CD4-positive, alpha-beta T cell (primary cell): ENCODE measurements around the gene PRRX2. TPM values are rescaled to one million over a fixed set of nuclear protein-coding genes. Genes with fewer than 3 reads are reported as not detected.

Experiments
- ATAC-seq: fragments of 200-7000 bp; cut with Tn5 transposase; one replicate; pipeline ENCODE4 v1.10.0; 2022; ENCODE audit warnings: mild to moderate bottlenecking; ENCODE audit not compliant: poor library complexity
- CTCF ChIA-PET: fragments of 350-600 bp; sonication (Branson Sonifier 250); formaldehyde crosslinking; loops from one replicate; lab custom pipeline; 2021; ENCODE audit warnings: antibody characterized with exemption, inconsistent platforms; lab: Charles Lee
- POLR2A ChIA-PET: fragments of 350-600 bp; sonication (Branson Sonifier 250); formaldehyde crosslinking; loops from one replicate; lab custom pipeline; 2021; ENCODE audit warnings: antibody characterized with exemption, inconsistent platforms; lab: Charles Lee
- DNase-seq, 14 experiments: peaks; one replicate each; pipeline ENCODE4 v3.0.0-alpha.2; 2013 to 2020; ENCODE audit warnings: mixed read lengths in 2 of 14
- H3K27ac ChIP-seq, 2 donors: one replicate each; pipeline versions ENCODE4 v1.5.1 to v1.7.0; 2013; ENCODE audit warnings: low read length in 2 of 2, low read depth in 1 of 2, mild to moderate bottlenecking in 1 of 2
- H3K27me3 ChIP-seq, 2 experiments: 1 replicate in 1 of 2; 2 replicates in 1 of 2; pipeline versions ENCODE4 v1.6.1 to v1.7.0; 2013; ENCODE audit warnings: low read length in 2 of 2, control low read depth in 1 of 2, mild to moderate bottlenecking in 1 of 2, moderate library complexity in 1 of 2; ENCODE audit not compliant: insufficient read depth in 2 of 2, control insufficient read depth in 1 of 2
- H3K36me3 ChIP-seq: one replicate; pipeline ENCODE4 v1.6.1; 2013; ENCODE audit warnings: low read length, control low read depth; ENCODE audit not compliant: insufficient read depth
- H3K4me1 ChIP-seq: one replicate; pipeline ENCODE4 v1.6.1; 2013; ENCODE audit warnings: low read length, control low read depth; ENCODE audit not compliant: insufficient read depth
- H3K4me3 ChIP-seq: one replicate; pipeline ENCODE4 v1.5.1; 2013; ENCODE audit warnings: mild to moderate bottlenecking, low read length, moderate library complexity
- H3K9me3 ChIP-seq, 2 experiments: 1 replicate in 1 of 2; 2 replicates in 1 of 2; pipeline versions ENCODE4 v1.6.1 to v1.7.0; 2013; ENCODE audit warnings: low read length in 2 of 2, mild to moderate bottlenecking in 2 of 2, control low read depth in 1 of 2, moderate library complexity in 1 of 2; ENCODE audit not compliant: control insufficient read depth in 1 of 2, insufficient read depth in 1 of 2
- H3K27ac Mint-ChIP-seq: one replicate; pipeline ENCODE4 v1.8.0; 2020; ENCODE audit warnings: mixed read lengths
- H3K27me3 Mint-ChIP-seq: one replicate; pipeline ENCODE4 v1.8.0; 2021; ENCODE audit warnings: mixed read lengths
- H3K36me3 Mint-ChIP-seq: one replicate; pipeline ENCODE4 v1.8.0; 2021; ENCODE audit warnings: low read depth, mixed read lengths
- H3K4me1 Mint-ChIP-seq: one replicate; pipeline ENCODE4 v1.8.0; 2021; ENCODE audit warnings: low read depth, mixed read lengths
- H3K4me3 Mint-ChIP-seq: one replicate; pipeline ENCODE4 v1.8.0; 2020; ENCODE audit warnings: mild to moderate bottlenecking, mixed read lengths
- H3K9me3 Mint-ChIP-seq: one replicate; pipeline ENCODE4 v1.8.0; 2020; ENCODE audit warnings: mixed read lengths
- intact Hi-C, 2 experiments: fragments of 100-400 bp; cut with DNase I in 1 of 2; cut with micrococcal nuclease in 1 of 2; formaldehyde crosslinking; loops; one replicate each; pipeline versions ENCODE4 v1.15.1 to v1.9.0; 2023 to 2025; cut with DNase I, micrococcal nuclease
- total RNA-seq, 174 experiments: library from RNA in 2 of 174; stranded (reverse) in 2 of 174; gene quantifications; one replicate each; pipeline ENCODE4 v1.2.3 and lab custom pipeline; 2021 to 2026
- TF ChIP-seq, protein P1 (sequence below): fragments of 200-600 bp; IDR thresholded peaks from one replicate; pipeline ENCODE4 v1.8.0; 2022; ENCODE audit warnings: antibody characterized with exemption, mild to moderate bottlenecking

Gene PRRX2
- total RNA-seq, 2 experiments from 2014 or later: not detected

GRCh38 chr9:129722913-129723312, 57.5 kb downstream of the PRRX2 start:
- Mint-ChIP-seq H3K27me3 (peaks cover 5% of the 10 kb centered on the region), H3K36me3 (no peaks in the 10 kb centered on the region), H3K4me1 (peaks cover 4% of the 10 kb centered on the region), H3K27ac (no peak overlapping the region), H3K9me3 (no peaks in the 10 kb centered on the region), H3K4me3 (no peak overlapping the region)
- Histone ChIP-seq H3K36me3 (no peaks in the 10 kb centered on the region), H3K4me1 (peaks cover 7% of the 10 kb centered on the region), H3K27me3 (peaks cover 0 to 7% of the 10 kb centered on the region in 2 experiments), H3K4me3 (no peak overlapping the region), H3K9me3 (no peaks in the 10 kb centered on the region), H3K27ac (no peak overlapping the region)
- ATAC-seq (no peak), DNase-seq (no peak)
- ChIA-PET POLR2A (no interaction called here), CTCF (no interaction called here)
- intact Hi-C loops: no loop called here
- TF ChIP-seq, protein P1, sequence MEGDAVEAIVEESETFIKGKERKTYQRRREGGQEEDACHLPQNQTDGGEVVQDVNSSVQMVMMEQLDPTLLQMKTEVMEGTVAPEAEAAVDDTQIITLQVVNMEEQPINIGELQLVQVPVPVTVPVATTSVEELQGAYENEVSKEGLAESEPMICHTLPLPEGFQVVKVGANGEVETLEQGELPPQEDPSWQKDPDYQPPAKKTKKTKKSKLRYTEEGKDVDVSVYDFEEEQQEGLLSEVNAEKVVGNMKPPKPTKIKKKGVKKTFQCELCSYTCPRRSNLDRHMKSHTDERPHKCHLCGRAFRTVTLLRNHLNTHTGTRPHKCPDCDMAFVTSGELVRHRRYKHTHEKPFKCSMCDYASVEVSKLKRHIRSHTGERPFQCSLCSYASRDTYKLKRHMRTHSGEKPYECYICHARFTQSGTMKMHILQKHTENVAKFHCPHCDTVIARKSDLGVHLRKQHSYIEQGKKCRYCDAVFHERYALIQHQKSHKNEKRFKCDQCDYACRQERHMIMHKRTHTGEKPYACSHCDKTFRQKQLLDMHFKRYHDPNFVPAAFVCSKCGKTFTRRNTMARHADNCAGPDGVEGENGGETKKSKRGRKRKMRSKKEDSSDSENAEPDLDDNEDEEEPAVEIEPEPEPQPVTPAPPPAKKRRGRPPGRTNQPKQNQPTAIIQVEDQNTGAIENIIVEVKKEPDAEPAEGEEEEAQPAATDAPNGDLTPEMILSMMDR: no peak

GRCh38 chr9:129724456-129725190, 59.2 kb downstream of the PRRX2 start:
- H3K4me3 Mint-ChIP-seq: no peak overlapping the region
- intact Hi-C loops: no loop called here
- H3K27me3 Mint-ChIP-seq: peaks cover 8% of the 10 kb centered on the region
- CTCF ChIA-PET: no interaction called here
- Histone ChIP-seq H3K36me3 (no peaks in the 10 kb centered on the region), H3K27me3 (peaks cover 0 to 7% of the 10 kb centered on the region in 2 experiments), H3K9me3 (no peaks in the 10 kb centered on the region), H3K4me1 (peaks cover 7% of the 10 kb centered on the region), H3K27ac (no peak overlapping the region), H3K4me3 (no peak overlapping the region)
- H3K27ac Mint-ChIP-seq: no peak overlapping the region
- TF ChIP-seq, protein P1: no peak
- no peaks in the 10 kb centered on the region for H3K36me3 Mint-ChIP-seq
- no peak for ATAC-seq
- no peaks in the 10 kb centered on the region for H3K9me3 Mint-ChIP-seq
- no peak for DNase-seq
- H3K4me1 Mint-ChIP-seq: peaks cover 4% of the 10 kb centered on the region
- POLR2A ChIA-PET: no interaction called here

DNA sequence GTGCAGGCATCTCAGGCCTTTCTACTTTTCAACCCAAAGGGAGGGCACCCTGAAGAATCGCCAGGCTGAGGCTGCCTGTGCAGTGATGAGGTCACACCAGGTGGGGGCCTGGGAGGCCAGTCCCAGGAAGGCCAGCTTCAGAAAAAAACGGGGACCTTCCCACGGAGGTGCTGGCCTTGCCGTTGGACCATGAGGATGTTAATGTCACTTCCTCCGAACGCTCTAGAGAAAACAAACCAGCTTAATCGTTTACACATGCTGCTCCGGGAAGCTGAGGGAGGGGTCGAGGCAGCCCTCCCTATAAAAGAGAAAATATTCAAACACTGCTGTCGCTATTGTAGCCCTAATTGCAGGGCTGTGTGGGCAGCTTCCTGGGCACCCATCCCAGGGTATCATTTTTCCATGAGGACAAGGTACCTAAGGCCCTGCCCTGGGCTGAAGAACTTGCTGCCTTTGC, 60.4 kb downstream of the PRRX2 start:
- Histone ChIP-seq H3K27ac (no peak overlapping the region), H3K36me3 (no peaks in the 10 kb centered on the region), H3K9me3 (no peaks in the 10 kb centered on the region), H3K4me1 (peaks cover 7% of the 10 kb centered on the region), H3K4me3 (no peak overlapping the region), H3K27me3 (peaks cover 0 to 7% of the 10 kb centered on the region in 2 experiments)
- no peak overlapping the region for H3K27ac Mint-ChIP-seq
- H3K9me3 Mint-ChIP-seq: no peaks in the 10 kb centered on the region
- ChIA-PET POLR2A (interaction anchor here (1.0 to 1.3 kb wide), 2 partner anchors 12 to 403 kb away, joined by 3 to 7 read pairs; no protein-coding TSS in a partner anchor), CTCF (interaction anchor here (0.6 to 2.7 kb wide), 17 partner anchors 8 to 604 kb away, joined by 3 to 24 read pairs (median 4); no protein-coding TSS in a partner anchor)
- peaks cover 8% of the 10 kb centered on the region for H3K27me3 Mint-ChIP-seq
- no peak overlapping the region for H3K4me3 Mint-ChIP-seq
- ATAC-seq (no peak), DNase-seq (no peak)
- intact Hi-C loops: loop anchor here in 1 of 2 experiments (1.0 kb wide), 1 partner anchor 57 kb away; no protein-coding TSS in a partner anchor
- no peaks in the 10 kb centered on the region for H3K36me3 Mint-ChIP-seq
- H3K4me1 Mint-ChIP-seq: peaks cover 4% of the 10 kb centered on the region
- TF ChIP-seq, protein P1: no peak
